NCI-H1417 treated with DMSO at 0.1 percent for 48 hours (cell line): Measurements from ENCODE around the gene PLA2G4A.

Source experiments
- DNase-seq: peaks from one replicate; lab custom pipeline; 2025; lab: John Stamatoyannopoulos, UW

PLA2G4A gene

DNA sequence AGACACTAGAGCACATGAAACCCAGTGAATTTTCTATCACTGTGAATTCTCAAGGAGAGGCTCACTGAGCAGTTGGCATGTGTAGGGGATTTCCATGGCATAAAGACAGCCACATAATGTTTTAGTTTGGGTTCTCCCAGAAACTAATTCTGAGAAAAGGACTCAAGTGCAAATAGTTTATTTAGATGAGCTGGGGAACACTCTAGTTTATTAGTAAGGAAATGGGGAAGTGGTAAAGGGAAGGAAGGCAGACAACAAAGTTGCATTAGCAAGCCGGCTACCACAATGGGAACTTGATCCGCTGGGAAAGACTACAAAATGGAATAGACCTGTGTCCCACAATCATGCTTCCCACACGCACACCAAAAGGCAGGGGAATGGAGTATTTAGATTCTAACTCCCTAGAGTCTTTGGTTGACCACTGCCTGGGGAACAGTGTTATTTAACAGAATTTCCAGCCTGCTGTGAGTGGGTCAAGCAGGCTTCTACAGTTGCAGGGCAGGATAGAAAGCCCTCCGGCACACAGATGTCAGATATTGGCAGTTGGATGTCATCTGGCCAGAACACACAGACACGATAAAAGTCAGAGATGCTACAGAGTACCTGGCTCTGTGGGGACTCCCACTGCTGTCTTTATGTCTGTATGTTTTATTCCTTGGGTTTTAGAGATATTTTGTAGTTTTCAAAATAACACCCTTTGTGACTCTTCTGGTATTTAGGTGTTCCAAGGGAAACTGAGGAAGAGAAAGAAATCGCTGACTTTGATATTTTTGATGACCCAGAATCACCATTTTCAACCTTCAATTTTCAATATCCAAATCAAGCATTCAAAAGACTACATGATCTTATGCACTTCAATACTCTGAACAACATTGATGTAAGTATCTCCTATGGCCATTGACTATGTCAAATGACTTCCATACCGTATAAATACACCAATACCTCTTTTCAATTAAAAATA is 150.1 kb downstream of the PLA2G4A start:
- DNase-seq: no peak

- no peak for DNase-seq
Observed at GRCh38 chr1:186980400-186980799, 151.7 kb downstream of the PLA2G4A start.

- DNase-seq: no peak
Observed at GRCh38 chr1:186982116-186982515, 153.4 kb downstream of the PLA2G4A start.

DNA sequence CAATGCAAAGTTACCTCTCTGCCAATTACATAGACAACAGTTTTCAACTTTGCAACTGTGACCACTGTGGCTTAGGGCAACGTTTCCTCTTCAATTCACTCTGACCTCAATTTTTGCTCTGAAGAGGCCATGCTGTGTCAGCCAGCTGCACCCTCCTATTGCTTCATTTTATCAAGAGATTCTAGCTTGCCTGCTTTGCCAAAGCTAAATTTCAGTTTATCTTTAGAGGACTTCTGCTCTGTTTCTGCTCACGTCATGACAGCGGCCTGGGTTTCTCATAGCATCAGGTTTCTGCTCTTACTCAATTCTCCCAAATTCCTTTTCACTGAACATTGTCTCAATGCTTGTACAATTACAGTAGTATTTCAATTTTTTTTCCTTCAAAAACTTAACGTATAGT is 154.6 kb downstream of the PLA2G4A start:
- no peak for DNase-seq

DNA sequence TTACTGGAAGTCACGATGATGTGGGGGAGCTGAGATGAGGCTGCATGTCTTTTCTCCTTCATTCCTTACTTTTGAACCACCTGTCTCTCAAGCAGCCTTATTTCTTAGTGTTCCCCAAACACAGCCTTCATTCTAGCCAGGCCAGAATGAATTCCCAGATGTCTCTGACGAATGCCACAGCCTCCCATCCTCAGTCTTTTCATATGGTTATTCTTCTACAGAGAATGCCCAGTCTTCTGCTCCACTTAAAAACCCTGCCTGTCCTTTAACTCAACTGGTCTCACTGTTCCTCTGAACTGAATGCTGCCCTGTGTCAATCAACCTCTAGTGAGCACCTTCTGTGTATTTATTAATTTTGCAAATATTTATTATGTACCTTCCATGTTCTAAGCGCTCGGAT is 156.2 kb downstream of the PLA2G4A start:
- no peak for DNase-seq

DNA sequence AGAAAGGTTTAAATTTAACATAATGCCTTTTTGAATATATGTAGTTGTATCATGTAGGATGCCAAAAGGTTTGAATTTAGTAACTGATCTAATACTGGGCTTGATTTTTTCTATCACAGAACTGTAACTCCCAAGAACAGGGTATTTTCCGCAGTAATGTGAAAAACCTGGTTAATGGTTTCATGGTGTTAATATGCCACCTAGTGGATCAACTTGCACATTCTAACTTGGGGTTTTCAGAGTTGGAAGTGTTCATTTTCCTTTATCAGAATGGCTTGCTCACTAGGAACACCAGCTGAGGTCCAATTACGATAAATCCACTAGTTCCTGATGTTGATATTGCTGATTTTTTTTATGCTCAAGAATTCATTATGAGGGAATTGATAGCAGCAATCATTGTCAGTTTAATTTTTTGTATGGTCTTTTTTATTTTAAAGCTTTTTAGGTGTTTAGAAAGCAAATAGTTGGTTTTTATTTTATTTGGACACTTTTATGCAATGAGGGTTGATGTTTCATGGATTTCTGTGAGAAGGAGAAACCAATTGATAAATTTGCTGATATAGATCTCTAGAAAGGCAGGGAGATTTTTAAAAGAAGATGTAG is 157.2 kb downstream of the PLA2G4A start:
- peak; percentile 7 for DNase-seq

DNA sequence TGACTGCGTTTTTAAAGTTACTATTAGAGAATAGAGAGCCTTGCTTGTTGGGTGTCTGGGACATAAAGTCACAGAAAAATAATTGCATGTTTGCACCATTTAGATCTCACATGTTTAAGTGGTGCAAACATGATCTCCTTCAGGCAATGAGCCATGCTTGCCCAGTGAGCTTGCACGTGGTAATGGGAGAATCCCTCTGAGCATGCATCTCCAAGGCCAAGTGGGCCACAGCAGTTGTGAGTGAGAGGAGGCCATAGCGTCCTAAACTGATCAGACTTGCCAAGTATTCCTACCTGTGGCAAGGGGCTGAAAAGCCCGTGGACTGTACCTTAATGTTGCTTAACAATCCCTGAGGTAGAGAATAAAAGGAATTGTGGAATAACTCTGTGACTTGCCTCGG is 158.3 kb downstream of the PLA2G4A start:
- no peak for DNase-seq

- DNase-seq: no peak
Observed at GRCh38 chr1:186987769-186988168, 159.0 kb downstream of the PLA2G4A start.

- DNase-seq: no peak
Observed at GRCh38 chr1:186993996-186994395, 165.2 kb downstream of the PLA2G4A start.

DNA sequence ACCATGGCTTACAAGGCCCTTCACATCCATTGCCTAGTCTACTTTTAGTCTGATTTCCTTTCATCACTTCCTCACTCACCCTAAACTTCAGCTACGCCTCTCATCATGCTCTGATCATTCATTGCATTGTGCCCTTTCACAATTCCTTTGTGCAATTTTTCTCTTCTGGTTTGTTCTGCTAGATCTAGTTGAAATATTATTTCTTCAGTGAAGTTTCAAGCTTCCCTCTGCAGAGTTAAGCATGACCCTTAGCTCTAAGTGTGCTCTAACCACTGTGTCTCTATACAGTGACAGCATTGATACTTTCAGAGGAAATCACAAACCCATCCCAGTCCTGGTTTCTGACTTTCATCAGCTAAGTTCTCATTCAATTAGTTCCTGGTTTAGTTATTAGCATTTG is 166.1 kb downstream of the PLA2G4A start:
- no peak for DNase-seq

- DNase-seq: no peak
Observed at GRCh38 chr1:186996816-186997215, 168.1 kb downstream of the PLA2G4A start.

DNA sequence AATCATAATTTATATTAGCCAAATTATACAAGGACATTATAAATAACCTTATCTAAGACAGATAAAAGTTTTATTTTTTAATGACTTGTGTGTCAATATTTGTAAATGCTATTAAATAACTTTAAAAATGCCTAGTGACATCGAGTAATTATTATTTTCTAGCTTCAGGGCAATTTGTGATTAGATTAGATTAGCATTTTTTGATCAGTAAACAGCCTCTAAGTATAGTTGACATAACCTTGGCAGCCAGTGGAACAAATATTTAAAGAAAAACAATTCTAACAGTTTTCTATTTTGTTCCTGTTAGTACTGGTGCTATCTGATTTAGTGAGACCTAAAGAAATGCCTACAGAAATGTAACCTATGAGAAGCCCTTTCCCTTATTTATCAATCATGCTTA is 169.1 kb downstream of the PLA2G4A start:
- no peak for DNase-seq

GRCh38 chr1:186999506-186999905 is 170.8 kb downstream of the PLA2G4A start:
- no peak for DNase-seq

GRCh38 chr1:187001198-187001889 is 172.6 kb downstream of the PLA2G4A start:
- no peak for DNase-seq

- no peak for DNase-seq
Observed at GRCh38 chr1:187003353-187003752, 174.6 kb downstream of the PLA2G4A start.

DNA sequence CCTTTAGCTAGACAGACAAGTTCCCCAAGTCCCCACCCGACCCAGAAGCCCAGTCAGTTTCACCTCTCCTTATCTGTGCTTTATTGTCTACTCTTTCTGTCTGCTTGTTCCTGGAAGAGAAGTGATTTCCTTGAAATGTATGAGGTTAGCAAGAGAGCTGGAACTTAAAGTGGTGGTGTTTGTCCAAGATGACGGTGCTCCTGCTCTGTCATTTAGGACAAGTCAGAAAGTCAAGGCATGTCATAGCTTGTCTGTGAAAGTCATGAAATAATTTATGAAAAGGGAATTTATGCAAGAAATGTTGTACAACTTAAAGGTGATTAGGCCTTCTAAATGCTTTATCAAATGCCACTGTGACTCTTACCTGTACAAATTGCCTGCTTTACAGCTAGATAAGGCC is 178.1 kb downstream of the PLA2G4A start:
- no peak for DNase-seq

GRCh38 chr1:187009320-187009719 is 180.6 kb downstream of the PLA2G4A start:
- no peak for DNase-seq

- no peak for DNase-seq
Observed at GRCh38 chr1:187010571-187011309, 182.0 kb downstream of the PLA2G4A start.

DNA sequence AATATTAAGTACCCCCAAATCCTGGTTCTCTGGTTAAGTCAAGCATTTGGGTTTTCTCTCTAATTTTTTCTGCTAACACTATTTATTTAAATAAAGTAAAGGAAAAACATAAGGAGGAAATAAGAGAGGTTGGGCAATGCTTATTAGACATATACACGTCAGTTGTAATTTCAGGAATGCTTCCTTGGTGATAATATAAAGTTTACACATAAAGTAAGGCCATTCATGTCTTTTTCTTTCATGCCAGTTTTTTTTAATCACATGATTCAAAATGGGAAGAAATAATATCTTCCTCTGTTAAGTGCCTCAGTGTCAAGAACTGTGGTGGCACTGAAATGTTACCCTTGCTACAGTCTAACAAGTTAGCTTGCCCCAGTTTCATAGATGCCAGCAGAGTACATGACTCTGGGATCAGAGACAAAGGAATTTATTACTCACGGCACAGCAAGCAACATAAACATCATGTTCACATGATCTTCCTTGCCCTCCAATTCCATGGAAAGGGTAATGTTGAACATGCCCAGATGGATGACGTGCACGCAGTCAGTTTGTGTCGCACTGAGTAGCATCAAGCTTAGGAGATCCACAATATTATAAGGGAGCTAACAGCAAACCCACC is 184.9 kb downstream of the PLA2G4A start:
- DNase-seq: no peak

- DNase-seq: no peak
Observed at GRCh38 chr1:187018291-187018690, 189.5 kb downstream of the PLA2G4A start.

GRCh38 chr1:187027253-187027652 is 198.5 kb downstream of the PLA2G4A start:
- DNase-seq: no peak
